HG03575 (cell line): ENCODE data around the gene EDEM2.
"Not testable (repeated sequence)": the region's sequence is repeated elsewhere in the genome, so short reads cannot be mapped to it uniquely, and the experiment has no call there.

ENCODE experiments used
- ATAC-seq: cut with Tn5 transposase; IDR thresholded peaks from one replicate; pipeline ENCODE4 v1.9.1; 2021; ENCODE audit not compliant: unreplicated experiment, insufficient number of reproducible peaks, low FRiP score; ENCODE audit errors: extremely low read depth

EDEM2 gene, protein sequence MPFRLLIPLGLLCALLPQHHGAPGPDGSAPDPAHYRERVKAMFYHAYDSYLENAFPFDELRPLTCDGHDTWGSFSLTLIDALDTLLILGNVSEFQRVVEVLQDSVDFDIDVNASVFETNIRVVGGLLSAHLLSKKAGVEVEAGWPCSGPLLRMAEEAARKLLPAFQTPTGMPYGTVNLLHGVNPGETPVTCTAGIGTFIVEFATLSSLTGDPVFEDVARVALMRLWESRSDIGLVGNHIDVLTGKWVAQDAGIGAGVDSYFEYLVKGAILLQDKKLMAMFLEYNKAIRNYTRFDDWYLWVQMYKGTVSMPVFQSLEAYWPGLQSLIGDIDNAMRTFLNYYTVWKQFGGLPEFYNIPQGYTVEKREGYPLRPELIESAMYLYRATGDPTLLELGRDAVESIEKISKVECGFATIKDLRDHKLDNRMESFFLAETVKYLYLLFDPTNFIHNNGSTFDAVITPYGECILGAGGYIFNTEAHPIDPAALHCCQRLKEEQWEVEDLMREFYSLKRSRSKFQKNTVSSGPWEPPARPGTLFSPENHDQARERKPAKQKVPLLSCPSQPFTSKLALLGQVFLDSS

DNA sequence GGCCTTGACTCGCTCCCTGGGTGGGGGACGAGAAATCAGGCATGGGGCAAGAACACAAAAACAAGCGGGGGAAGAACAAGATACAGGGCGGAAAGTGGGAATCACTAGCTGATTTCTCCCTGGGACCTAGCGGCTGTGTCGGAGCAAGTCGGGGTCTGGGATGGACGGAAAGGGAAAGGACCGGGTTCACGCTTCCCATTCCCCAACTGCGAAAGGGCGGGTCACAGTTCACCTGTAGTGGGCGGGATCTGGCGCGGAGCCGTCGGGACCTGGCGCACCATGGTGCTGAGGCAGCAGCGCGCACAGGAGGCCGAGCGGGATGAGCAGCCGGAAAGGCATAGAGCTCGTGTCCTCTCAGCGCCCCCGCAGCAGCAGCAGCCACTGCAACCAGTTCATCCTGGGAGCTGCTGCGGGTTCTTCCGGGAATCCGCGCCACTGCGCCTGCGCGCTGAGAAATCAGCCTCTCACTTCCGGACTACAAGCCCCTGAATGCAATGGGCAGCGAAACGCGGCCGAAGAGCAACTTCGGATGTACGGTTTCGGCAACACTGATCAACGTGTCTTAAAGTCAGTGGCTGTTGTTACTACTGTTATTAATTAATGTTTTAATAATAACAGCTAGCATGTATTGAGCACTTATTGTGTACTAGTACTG lies at the start of gene EDEM2:
Gene EDEM2 (minus strand): TSS at position 417 of the 655 bp plus-strand sequence. CDS start 78 bp downstream, at position 339.
- ATAC-seq = no peak

DNA sequence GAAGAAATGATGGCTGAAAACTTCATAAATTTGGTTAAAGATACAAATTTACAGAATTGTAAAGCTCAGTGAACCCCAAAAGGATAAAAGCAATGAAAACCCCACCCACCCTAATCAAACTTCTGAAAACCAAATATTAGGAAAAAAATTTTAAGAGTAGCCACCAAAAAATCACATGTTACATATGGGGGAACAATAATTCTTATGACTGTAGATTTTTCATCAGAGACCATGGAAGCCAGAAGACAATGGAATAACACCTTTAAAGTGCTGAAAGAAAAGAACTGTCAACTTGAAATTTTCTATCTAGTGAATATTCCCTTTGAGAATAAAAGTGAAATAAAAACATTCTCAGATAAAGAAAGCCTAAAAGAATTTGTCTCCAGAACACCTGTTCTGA lies 49.2 kb upstream of the EDEM2 start:
- no peak for ATAC-seq

DNA sequence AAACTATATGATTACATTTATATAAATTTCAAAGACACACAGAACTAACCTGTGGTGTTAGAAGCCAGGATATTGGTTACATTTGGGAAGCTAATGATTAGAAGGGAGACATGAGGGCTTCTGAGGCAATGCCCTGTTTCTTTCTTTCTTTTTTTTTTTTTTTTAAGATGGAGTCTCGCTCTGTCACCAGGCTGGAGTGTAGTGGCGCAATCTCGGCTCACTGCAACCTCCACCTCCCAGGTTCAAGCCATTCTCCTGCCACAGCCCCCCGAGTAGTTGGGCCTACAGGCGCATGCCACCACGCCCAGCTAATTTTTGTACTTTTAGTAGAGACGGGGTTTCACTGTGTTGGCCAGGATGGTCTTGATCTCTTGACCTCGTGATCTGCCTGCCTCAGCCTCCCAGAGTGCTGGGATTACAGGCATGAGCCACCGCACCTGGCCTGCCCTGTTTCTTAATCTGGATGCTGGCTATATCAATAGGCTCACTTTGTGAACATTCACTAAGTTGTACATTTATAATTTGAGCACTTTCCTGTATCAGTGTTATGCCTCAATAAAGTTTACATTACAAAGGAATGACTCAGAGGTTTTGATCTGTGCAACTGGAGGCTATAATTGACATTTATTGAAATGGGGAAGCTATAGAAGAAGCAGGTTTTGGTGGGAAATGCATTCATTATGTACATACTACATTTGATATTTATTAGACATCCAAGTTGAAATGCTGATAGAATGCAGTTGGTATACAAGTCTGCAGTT lies 46.1 kb upstream of the EDEM2 start:
- not testable (repeated sequence) for ATAC-seq

- ATAC-seq = no peak
Measured at GRCh38 chr20:35192118-35192872, 45.2 kb upstream of the EDEM2 start.

- no peak for ATAC-seq
Measured at GRCh38 chr20:35191419-35192117, 44.4 kb upstream of the EDEM2 start.

- no peak for ATAC-seq
Measured at GRCh38 chr20:35190556-35190955, 43.4 kb upstream of the EDEM2 start.

GRCh38 chr20:35189223-35189622 lies 42.1 kb upstream of the EDEM2 start:
- not testable (repeated sequence) for ATAC-seq

- ATAC-seq = no peak
Measured at GRCh38 chr20:35187584-35188190, 40.6 kb upstream of the EDEM2 start.

DNA sequence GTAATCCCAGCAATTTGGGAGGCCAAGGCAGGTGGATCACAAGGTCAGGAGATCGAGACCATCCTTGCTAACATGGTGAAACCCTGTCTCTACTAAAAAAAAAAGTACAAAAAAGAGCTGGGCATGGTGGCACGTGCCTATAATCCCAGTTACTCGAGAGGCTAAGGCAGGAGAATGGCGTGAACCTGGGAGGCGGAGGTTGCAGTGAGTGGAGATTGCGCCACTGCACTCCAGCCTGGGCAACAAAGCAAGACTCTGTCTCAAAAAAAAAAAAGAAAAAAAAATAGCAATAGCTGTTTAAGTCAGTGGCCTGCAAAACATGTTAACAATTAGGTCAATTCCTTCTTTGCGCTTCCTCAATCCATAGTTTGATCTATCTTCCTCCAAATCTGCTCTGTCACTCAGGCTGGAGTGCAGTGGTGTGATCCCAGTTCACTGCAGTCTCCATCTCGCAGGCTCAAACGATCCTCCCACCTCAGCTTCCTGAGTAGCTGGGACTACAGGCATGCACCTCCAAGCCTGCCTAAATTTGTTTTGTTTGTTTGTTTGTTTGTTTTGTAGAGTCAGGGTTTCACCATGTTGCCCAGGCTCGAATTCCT lies 39.7 kb upstream of the EDEM2 start:
- ATAC-seq = not testable (repeated sequence)

DNA sequence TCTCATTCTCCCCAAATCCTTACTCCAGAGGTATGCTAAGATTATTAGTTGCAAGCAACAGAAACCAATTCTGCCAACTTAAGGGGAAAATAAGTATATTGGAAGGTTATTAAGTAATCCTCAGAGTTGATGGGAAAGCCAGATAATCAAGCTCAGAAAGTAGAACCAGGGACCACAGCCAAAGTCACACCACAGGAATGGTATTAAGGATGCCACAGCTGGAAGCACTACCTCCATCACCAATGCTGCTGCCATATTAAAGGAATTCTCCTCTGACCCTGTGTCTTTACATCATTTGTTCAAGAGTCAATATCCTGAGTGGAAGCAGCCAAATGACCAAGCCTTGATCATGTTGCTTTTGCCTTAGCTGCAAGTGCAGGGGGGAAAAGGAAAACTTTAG lies 34.6 kb upstream of the EDEM2 start:
- ATAC-seq = no peak

DNA sequence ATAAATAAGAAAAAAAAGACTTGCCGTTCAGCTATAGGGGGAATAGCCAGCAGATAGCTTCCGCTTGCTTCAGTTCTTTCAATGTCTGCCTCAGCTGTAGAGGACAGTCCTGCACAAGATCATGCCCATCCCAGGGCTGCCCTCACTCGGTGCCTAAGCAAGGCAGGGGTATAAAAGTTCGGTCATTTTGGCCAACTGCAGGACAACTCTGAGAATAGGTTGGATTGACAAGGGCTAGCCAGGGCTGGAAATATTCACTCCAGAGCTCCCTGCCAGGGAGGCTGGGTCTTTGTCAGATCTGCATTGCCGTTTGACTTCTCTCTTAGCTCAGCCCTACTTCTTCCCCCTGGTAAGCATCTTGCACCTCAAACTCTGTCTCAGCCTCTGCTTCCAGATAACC lies 33.1 kb upstream of the EDEM2 start:
- ATAC-seq = no peak

DNA sequence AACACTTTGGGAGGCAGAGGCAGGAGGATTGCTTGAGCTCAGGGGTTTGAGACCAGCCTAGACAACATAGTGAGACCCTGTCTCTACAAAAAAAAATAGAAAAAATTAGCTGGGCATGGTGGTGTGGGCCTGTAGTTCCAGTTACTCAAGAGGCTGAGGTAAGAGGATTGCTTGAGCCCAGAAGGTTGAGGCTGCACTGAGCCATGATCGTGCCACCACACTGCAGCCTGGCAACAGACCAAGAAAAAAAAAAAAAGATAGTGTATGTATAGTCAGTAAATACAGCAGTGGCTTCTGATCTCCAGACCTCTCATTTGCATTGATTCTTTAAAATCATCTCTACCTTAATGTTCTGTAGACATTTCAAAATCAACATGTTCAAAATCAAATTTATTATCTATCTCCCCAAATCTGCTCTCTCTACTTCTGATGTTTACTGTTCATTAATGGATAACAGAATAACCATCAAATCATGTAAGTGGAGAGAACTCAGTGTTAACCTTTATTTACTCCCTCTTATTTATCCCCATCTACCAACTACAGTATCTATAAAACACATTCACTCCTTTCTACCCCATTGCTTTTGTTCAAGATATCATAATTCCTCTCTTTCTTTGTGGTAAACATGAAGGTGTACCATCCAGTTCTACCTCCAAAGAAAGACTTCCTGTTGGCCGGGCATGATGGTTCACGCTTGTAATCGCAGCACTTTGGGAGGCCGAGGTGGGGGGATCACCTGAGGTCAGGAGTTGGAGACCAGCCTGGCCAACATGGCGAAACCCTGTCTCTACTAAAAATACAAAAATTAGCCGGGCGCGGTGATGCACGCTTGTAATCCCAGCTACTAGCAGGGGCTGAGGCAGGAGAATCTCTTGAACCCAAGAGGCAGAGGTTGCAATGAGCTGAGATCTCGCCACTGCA lies 32.4 kb upstream of the EDEM2 start:
- ATAC-seq = no peak

- no peak for ATAC-seq
Measured at GRCh38 chr20:35176132-35176531, 29.0 kb upstream of the EDEM2 start.

DNA sequence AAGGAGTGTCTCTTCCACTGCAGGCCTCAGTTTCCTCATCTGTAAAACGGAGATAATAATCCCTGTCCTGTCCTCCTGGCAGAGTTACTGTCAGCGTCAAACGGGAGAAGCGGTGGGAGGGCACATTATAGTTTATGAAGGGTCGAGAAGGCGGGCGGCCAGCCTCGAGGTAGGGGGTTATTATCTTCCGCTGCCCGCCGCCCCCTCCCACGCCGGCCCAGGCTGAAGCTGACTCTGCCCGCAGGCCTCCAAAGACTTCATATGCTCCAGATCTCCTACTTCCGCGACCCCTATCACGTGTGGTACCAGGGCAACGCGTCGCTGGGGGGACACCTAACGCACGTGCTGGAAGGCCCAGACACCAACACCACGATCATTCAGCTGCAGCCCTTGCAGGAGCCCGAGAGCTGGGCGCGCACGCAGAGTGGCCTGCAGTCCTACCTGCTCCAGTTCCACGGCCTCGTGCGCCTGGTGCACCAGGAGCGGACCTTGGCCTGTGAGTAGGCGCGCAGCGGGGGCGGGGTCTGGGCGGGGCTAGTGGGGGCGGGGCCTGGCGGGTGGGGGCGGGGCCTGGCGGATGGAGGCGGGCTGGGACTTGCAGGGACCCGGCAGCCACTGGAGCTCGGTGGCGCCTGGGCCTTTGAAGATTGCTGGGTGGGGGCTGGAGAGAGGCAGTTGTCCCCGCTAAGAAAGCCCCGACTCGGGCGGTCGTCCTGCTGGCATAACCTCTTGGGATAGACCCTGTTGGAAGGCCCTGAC lies 27.5 kb upstream of the EDEM2 start:
- no peak for ATAC-seq

DNA sequence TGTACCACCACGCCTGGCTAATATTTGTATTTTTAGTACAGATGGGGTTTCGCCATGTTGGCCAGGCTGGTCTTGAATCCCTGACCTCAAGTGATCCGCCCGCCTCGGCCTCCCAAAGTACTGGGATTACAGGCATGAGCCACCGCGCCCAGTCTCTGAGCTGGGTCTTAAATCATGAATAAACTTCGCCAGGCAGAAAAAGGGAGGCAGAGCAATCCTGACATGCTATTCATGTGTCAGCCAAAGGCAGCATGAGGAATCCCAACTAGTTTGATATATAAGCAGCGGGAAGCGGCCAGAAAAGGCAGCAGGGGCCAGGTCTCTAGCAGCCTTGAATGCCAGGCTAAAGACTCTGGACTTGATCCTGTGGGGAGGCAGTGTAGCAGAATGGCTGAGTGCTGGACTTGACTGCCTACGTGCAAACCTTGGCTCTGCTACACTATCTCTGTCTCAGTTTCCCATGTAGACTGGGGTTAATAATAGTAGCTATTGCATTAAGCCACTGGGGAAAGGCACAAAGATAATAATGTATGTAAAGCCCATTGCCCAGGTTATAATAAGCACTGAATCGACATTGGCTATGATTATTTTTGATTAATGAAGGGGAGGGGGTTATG lies 26.5 kb upstream of the EDEM2 start:
- no peak for ATAC-seq
